ENCODE results near the gene MPP4.

The MPP4 gene

DNA sequence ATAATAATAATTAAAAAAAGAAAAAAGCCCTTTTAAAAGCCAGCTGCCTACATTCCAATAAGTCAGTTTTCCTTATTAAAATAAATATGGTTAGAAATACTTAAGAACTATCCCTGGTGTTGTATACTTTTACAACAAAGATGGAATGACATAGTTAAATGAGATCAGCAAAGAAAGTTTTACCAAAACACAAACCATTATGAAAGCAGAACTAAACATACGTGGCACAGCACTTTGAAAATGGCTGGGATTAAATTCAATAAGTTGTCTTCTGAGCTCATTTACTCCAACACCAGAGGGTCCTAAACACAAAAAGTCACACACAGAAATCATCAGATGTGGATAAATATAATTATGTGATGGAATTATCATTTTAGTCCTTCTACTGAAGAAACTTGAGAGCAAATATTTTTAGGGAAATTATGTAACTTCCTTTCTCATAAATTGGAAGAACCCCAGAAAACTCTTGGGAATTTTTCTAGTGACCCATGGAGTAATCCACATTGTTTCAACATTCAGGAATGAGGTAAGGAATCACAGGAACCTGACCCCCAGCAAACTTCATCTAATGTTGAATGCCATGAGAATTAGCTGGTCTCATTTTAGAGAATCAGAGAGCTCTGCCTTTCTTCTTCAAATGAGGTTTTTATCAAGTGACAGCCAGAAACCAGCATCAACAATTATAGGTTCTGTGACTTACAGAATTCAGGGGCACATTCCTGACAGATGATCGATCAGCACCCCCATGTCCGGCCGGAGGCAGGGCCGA lies 43.6 kb downstream of the MPP4 start:
- H3K9me3 ChIP-seq (ENCODE audit: insufficient read depth, low read length): no peaks in the 10 kb centered on the region
- TF ChIP-seq EZH2phosphoT487 (conservative IDR thresholded peaks at IDR 0.05; ENCODE audit: low read length): no peak
- TF ChIP-seq, protein P1, sequence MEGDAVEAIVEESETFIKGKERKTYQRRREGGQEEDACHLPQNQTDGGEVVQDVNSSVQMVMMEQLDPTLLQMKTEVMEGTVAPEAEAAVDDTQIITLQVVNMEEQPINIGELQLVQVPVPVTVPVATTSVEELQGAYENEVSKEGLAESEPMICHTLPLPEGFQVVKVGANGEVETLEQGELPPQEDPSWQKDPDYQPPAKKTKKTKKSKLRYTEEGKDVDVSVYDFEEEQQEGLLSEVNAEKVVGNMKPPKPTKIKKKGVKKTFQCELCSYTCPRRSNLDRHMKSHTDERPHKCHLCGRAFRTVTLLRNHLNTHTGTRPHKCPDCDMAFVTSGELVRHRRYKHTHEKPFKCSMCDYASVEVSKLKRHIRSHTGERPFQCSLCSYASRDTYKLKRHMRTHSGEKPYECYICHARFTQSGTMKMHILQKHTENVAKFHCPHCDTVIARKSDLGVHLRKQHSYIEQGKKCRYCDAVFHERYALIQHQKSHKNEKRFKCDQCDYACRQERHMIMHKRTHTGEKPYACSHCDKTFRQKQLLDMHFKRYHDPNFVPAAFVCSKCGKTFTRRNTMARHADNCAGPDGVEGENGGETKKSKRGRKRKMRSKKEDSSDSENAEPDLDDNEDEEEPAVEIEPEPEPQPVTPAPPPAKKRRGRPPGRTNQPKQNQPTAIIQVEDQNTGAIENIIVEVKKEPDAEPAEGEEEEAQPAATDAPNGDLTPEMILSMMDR (IDR thresholded peaks at IDR 0.05; ENCODE audit: insufficient read depth, low read length, poor library complexity, severe bottlenecking): no peak
- no peaks in the 10 kb centered on the region for H4K20me1 ChIP-seq (ENCODE audit: low read depth, low read length)
- H3K79me2 ChIP-seq (ENCODE audit: insufficient read depth, low read length): no peaks in the 10 kb centered on the region
- no peaks in the 10 kb centered on the region for H3K36me3 ChIP-seq (ENCODE audit: low read length)
- no peak overlapping the region for H3K4me3 ChIP-seq (ENCODE audit: insufficient read depth, low read length, poor library complexity, severe bottlenecking)
- H3F3A ChIP-seq (ENCODE audit: insufficient read depth): no peaks in the 10 kb centered on the region
- H3K9me2 ChIP-seq (replicated peaks; ENCODE audit: insufficient read depth, low read length): no peaks in the 10 kb centered on the region
- H3K9ac ChIP-seq (ENCODE audit: low read length): no peak overlapping the region
- H2AFZ ChIP-seq (ENCODE audit: low read depth, low read length, severe bottlenecking): no peak overlapping the region
- H3K27me3 ChIP-seq (ENCODE audit: low read length): no peaks in the 10 kb centered on the region
- H3K27ac ChIP-seq (ENCODE audit: low read depth, low read length): no peak overlapping the region
- H3K4me2 ChIP-seq (ENCODE audit: low read depth, low read length, poor library complexity, severe bottlenecking): no peak overlapping the region

DNA sequence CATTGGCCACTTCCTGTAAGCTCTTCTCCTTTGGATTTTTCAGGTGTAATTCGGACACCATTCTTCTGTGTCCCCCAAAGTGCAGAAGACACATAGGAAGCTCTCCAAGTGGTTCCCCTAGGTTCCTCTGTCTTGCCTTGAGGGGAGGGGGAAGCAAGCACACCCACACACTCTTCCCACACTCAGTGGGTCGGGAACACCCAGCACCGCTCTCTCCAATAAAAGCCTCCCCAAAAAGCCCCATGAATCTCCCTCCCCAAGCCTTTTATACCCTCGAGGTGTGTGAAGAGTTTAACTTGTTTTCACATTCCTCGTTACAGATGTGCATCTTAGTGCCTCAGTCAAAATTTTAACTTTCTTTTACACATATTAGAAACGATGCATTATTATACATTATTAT lies 45.2 kb downstream of the MPP4 start:
- no peak overlapping the region for H2AFZ ChIP-seq (ENCODE audit: low read depth, low read length, severe bottlenecking)
- no peaks in the 10 kb centered on the region for H3K9me3 ChIP-seq (ENCODE audit: insufficient read depth, low read length)
- H3K9ac ChIP-seq (ENCODE audit: low read length): no peak overlapping the region
- H3K4me3 ChIP-seq (ENCODE audit: insufficient read depth, low read length, poor library complexity, severe bottlenecking): no peak overlapping the region
- no peak overlapping the region for H3K4me2 ChIP-seq (ENCODE audit: low read depth, low read length, poor library complexity, severe bottlenecking)
- H3F3A ChIP-seq (ENCODE audit: insufficient read depth): no peaks in the 10 kb centered on the region
- H3K9me2 ChIP-seq (replicated peaks; ENCODE audit: insufficient read depth, low read length): no peaks in the 10 kb centered on the region
- H4K20me1 ChIP-seq (ENCODE audit: low read depth, low read length): no peaks in the 10 kb centered on the region
- no peak for TF ChIP-seq EZH2phosphoT487 (conservative IDR thresholded peaks at IDR 0.05; ENCODE audit: low read length)
- TF ChIP-seq, protein P1 (IDR thresholded peaks at IDR 0.05; ENCODE audit: insufficient read depth, low read length, poor library complexity, severe bottlenecking): no peak
- H3K27me3 ChIP-seq (ENCODE audit: low read length): no peaks in the 10 kb centered on the region
- H3K36me3 ChIP-seq (ENCODE audit: low read length): no peaks in the 10 kb centered on the region
- H3K79me2 ChIP-seq (ENCODE audit: insufficient read depth, low read length): no peaks in the 10 kb centered on the region
- H3K27ac ChIP-seq (ENCODE audit: low read depth, low read length): no peak overlapping the region

DNA sequence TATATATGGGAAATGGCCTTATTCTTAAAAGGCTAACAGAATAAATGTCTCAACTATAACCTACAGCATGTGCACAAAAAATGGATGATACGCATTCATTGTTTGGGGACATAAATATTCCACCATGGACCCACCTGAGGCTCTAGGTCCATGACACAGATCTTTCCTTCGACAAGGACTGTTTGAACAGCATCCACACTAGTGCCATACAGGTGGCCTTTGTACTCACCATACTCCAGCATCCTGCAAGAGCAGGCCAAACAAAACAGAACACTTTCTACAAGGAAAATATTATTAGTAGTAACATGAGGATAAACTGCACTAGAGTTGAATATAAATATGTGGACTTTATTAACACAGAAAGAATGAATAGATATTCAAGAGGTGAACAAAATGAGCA lies 49.0 kb downstream of the MPP4 start:
- Histone ChIP-seq H3F3A (ENCODE audit: insufficient read depth) (no peaks in the 10 kb centered on the region; the same call in 1 of the 2 replicates), H3K9ac (ENCODE audit: low read length) (no peak overlapping the region), H3K36me3 (ENCODE audit: low read length) (no peaks in the 10 kb centered on the region), H4K20me1 (ENCODE audit: low read depth, low read length) (no peaks in the 10 kb centered on the region), H3K9me3 (ENCODE audit: insufficient read depth, low read length) (no peaks in the 10 kb centered on the region), H3K27me3 (ENCODE audit: low read length) (no peaks in the 10 kb centered on the region), H2AFZ (ENCODE audit: low read depth, low read length, severe bottlenecking) (no peak overlapping the region), H3K4me2 (ENCODE audit: low read depth, low read length, poor library complexity, severe bottlenecking) (no peak overlapping the region), H3K79me2 (ENCODE audit: insufficient read depth, low read length) (no peaks in the 10 kb centered on the region), H3K27ac (ENCODE audit: low read depth, low read length) (no peak overlapping the region), H3K9me2 (replicated peaks; ENCODE audit: insufficient read depth, low read length) (no peaks in the 10 kb centered on the region), H3K4me3 (ENCODE audit: insufficient read depth, low read length, poor library complexity, severe bottlenecking) (no peak overlapping the region)
- no peak for TF ChIP-seq EZH2phosphoT487 (conservative IDR thresholded peaks at IDR 0.05; ENCODE audit: low read length)
- TF ChIP-seq, protein P1 (IDR thresholded peaks at IDR 0.05; ENCODE audit: insufficient read depth, low read length, poor library complexity, severe bottlenecking): no peak
